CD14-positive monocyte (primary cell): ENCODE measurements around the gene URAD. TPM values are rescaled to one million over a fixed set of nuclear protein-coding genes. Genes with fewer than 3 reads are reported as not detected.

Experiments
- DNase-seq, 3 donors: peaks; one replicate each; pipeline ENCODE4 v3.0.0-alpha.2; 2011 to 2022
- H2AFZ ChIP-seq: 2 replicates; pipeline ENCODE4 v1.6.0; 2012; ENCODE audit warnings: mild to moderate bottlenecking, low read depth, low read length, inconsistent platforms; ENCODE audit not compliant: insufficient read depth, poor library complexity, severe bottlenecking
- H3K27ac ChIP-seq, 2 donors: 1 replicate in 1 of 2; 2 replicates in 1 of 2; pipeline ENCODE4 v1.5.1; 2012 to 2013; ENCODE audit warnings: low read length in 2 of 2, control low read depth in 1 of 2, inconsistent platforms in 1 of 2, low read depth in 1 of 2, mild to moderate bottlenecking in 1 of 2
- H3K27me3 ChIP-seq, 2 donors: one replicate each; pipeline versions ENCODE4 v1.6.0 to v1.6.1; 2011 to 2013; ENCODE audit warnings: low read length in 2 of 2; ENCODE audit not compliant: control insufficient read depth in 2 of 2, insufficient read depth in 2 of 2
- H3K36me3 ChIP-seq, 2 donors: replicated peaks in 1 of 2; 1 replicate in 1 of 2; 2 replicates in 1 of 2; pipeline versions ENCODE4 v1.5.1 to v1.6.1; 2012 to 2013; ENCODE audit warnings: low read length in 2 of 2, control low read depth in 1 of 2, inconsistent platforms in 1 of 2, mild to moderate bottlenecking in 1 of 2; ENCODE audit not compliant: insufficient read depth in 2 of 2, control insufficient read depth in 1 of 2
- H3K4me1 ChIP-seq, 2 donors: 1 replicate in 1 of 2; 2 replicates in 1 of 2; pipeline versions ENCODE4 v1.5.1 to v1.6.1; 2012 to 2013; ENCODE audit warnings: low read length in 2 of 2, control low read depth in 1 of 2, inconsistent platforms in 1 of 2, mild to moderate bottlenecking in 1 of 2, moderate library complexity in 1 of 2; ENCODE audit not compliant: insufficient read depth in 2 of 2, control insufficient read depth in 1 of 2
- H3K4me2 ChIP-seq: replicated peaks from 2 replicates; pipeline ENCODE3; 2012; ENCODE audit warnings: low read length, moderate library complexity, mild to moderate bottlenecking; ENCODE audit not compliant: poor library complexity, severe bottlenecking; ENCODE audit errors: extremely low read depth
- H3K4me3 ChIP-seq, 3 experiments: fragments of 200-600 bp in 1 of 3; sonication (generic) in 1 of 3; replicated peaks in 1 of 3; 1 replicate in 2 of 3; 2 replicates in 1 of 3; pipeline ENCODE4 v1.5.1; 2011 to 2013; ENCODE audit warnings: low read length in 3 of 3, mild to moderate bottlenecking in 3 of 3, control low read depth in 2 of 3, low read depth in 2 of 3, inconsistent platforms in 1 of 3, moderate library complexity in 1 of 3
- H3K79me2 ChIP-seq: 2 replicates; pipeline ENCODE4 v1.6.0; 2012; ENCODE audit warnings: mild to moderate bottlenecking, control low read depth, inconsistent platforms, low read length, moderate library complexity; ENCODE audit not compliant: insufficient read depth
- H3K9ac ChIP-seq: 2 replicates; pipeline ENCODE4 v1.6.0; 2017; ENCODE audit warnings: low read length, mild to moderate bottlenecking; ENCODE audit not compliant: insufficient read depth, poor library complexity, severe bottlenecking
- H3K9me3 ChIP-seq, 2 donors: replicated peaks in 1 of 2; 1 replicate in 1 of 2; 2 replicates in 1 of 2; pipeline versions ENCODE4 v1.5.1 to v1.6.1; 2012 to 2013; ENCODE audit warnings: low read length in 2 of 2, control low read depth in 1 of 2; ENCODE audit not compliant: control insufficient read depth in 1 of 2, insufficient read depth in 1 of 2
- H4K20me1 ChIP-seq: 2 replicates; pipeline ENCODE4 v1.6.0; 2012; ENCODE audit warnings: mild to moderate bottlenecking, low read length, control low read depth, moderate library complexity; ENCODE audit not compliant: insufficient read depth
- H3K27ac Mint-ChIP-seq, 7 donors: one replicate each; pipeline ENCODE4 v1.8.0; 2020; ENCODE audit warnings: mild to moderate bottlenecking in 7 of 7, mixed read lengths in 7 of 7, moderate library complexity in 6 of 7, inconsistent platforms in 2 of 7
- H3K27me3 Mint-ChIP-seq, 3 donors: one replicate each; pipeline ENCODE4 v1.8.0; 2021 to 2022; ENCODE audit warnings: low read depth in 3 of 3, mild to moderate bottlenecking in 3 of 3, mixed read lengths in 3 of 3, moderate library complexity in 3 of 3, inconsistent platforms in 1 of 3
- H3K36me3 Mint-ChIP-seq, 2 donors: one replicate each; pipeline ENCODE4 v1.8.0; 2020; ENCODE audit warnings: mixed read lengths in 2 of 2, inconsistent platforms in 1 of 2, mild to moderate bottlenecking in 1 of 2
- H3K4me1 Mint-ChIP-seq: one replicate; pipeline ENCODE4 v1.8.0; 2020; ENCODE audit warnings: mild to moderate bottlenecking, mixed read lengths
- H3K4me3 Mint-ChIP-seq, 2 donors: one replicate each; pipeline ENCODE4 v1.8.0; 2020; ENCODE audit warnings: mild to moderate bottlenecking in 2 of 2, mixed read lengths in 2 of 2, moderate library complexity in 1 of 2
- H3K9me3 Mint-ChIP-seq, 7 donors: one replicate each; pipeline ENCODE4 v1.8.0; 2020 to 2022; ENCODE audit warnings: mixed read lengths in 7 of 7, mild to moderate bottlenecking in 6 of 7, moderate library complexity in 6 of 7, inconsistent platforms in 2 of 7
- CTCF ChIP-seq: fragments of 200-600 bp; IDR thresholded peaks from one replicate; pipeline ENCODE4 v1.8.0; 2022; ENCODE audit warnings: antibody characterized with exemption, mild to moderate bottlenecking
- WGBS: methylation state at CpG from one replicate; pipeline ENCODE4 v1.1.5; 2013; ENCODE audit warnings: missing lambda C conversion rate; ENCODE audit not compliant: insufficient coverage; 5-methylcytosine and 5-hydroxymethylcytosine counted together
- intact Hi-C, 2 donors: fragments of 100-400 bp; cut with micrococcal nuclease; formaldehyde crosslinking; loops; one replicate each; pipeline versions ENCODE4 v1.15.0 to v1.15.1; 2023
- polyA minus RNA-seq: library from RNA; depleted of rRNA, polyadenylated mRNA; stranded (reverse); fragments of >200 nt; gene quantifications from 2 replicates; pipeline ENCODE4 v1.2.3, GENCODE V29; 2012
- polyA plus RNA-seq, 3 donors: library from polyadenylated mRNA; depleted of rRNA in 1 of 3; unstranded in 2 of 3; stranded (reverse) in 1 of 3; fragments of 300-500 nt in 2 of 3; fragments of >200 nt in 1 of 3; fragmentation: Illumina TruSeq in 2 of 3; gene quantifications; 1 replicate in 2 of 3; 2 replicates in 1 of 3; pipeline ENCODE4 v1.2.3, GENCODE V29; 2012 to 2021
- total RNA-seq, 12 experiments: library from RNA in 1 of 12; stranded (reverse) in 1 of 12; fragments of 120-200 nt in 1 of 12; gene quantifications; one replicate each; pipeline ENCODE4 v1.2.4 and lab custom pipeline; 2013 to 2026; ENCODE audit warnings: mixed read lengths in 6 of 12, inconsistent platforms in 1 of 12

Gene URAD
- total RNA-seq (2013) = not detected
- polyA plus RNA-seq (under 1 TPM in 1 of 3 donors, not detected in 2; 0.12 TPM), polyA minus RNA-seq (not detected in 2 replicates), total RNA-seq (lab: John Stamatoyannopoulos, UW) (0 to 0.21 (median 0.07) reads per million in 11 experiments)

- Mint-ChIP-seq H3K4me3 (no peak within 1 kb of the TSS), H3K9me3 (no peaks in the 10 kb centered on the region), H3K27ac (no peak within 1 kb of the TSS), H3K4me1 (no peaks in the 10 kb centered on the region), H3K36me3 (no peaks in the 10 kb centered on the region), H3K27me3 (peaks cover 5 to 8% (median 8%) of the 10 kb centered on the region in 3 donors)
- peaks cover 0 to 2% of the 10 kb centered on the region in 2 donors for H3K27me3 ChIP-seq
- no peak for DNase-seq
- no peaks in the 10 kb centered on the region for H4K20me1 ChIP-seq
- H3K4me1 ChIP-seq = no peaks in the 10 kb centered on the region
- no peaks in the 10 kb centered on the region for H3K79me2 ChIP-seq
- no peaks in the 10 kb centered on the region for H3K36me3 ChIP-seq
- H3K4me2 ChIP-seq = no peak within 1 kb of the TSS
- no peak within 1 kb of the TSS for H3K4me3 ChIP-seq
- TF ChIP-seq CTCF = no peak
- no peak within 1 kb of the TSS for H2AFZ ChIP-seq
- no peaks in the 10 kb centered on the region for H3K9me3 ChIP-seq
- WGBS = 78% methylated on average over 11 of the region's 11 CpGs
- intact Hi-C loops = loop anchor here in 1 of 2 donors (5.0 to 10.0 kb wide), 2 partner anchors 616 to 1004 kb away; no protein-coding TSS in a partner anchor
- no peak within 1 kb of the TSS for H3K27ac ChIP-seq
- no peak within 1 kb of the TSS for H3K9ac ChIP-seq
These were observed at the start of gene URAD for GRCh38 chr13:27988520-27988919. Gene URAD, minus strand, starts transcription at chr13:27988693. Its CDS starts 56 bp downstream, at chr13:27988637.

- H3K4me1 Mint-ChIP-seq = peaks cover 53% of the 10 kb centered on the region
- no peak for TF ChIP-seq CTCF
- peaks cover 6 to 26% of the 10 kb centered on the region in 2 donors for H3K36me3 Mint-ChIP-seq
- H3K9me3 Mint-ChIP-seq = no peaks in the 10 kb centered on the region
- Histone ChIP-seq H4K20me1 (no peaks in the 10 kb centered on the region), H3K4me1 (peaks cover 44 to 60% of the 10 kb centered on the region in 2 donors), H2AFZ (peak overlapping the region; percentile 78), H3K36me3 (peaks cover 0 to 6% of the 10 kb centered on the region in 2 donors), H3K27ac (peak overlapping the region in 1 of 2 donors; percentile 57), H3K9me3 (no peaks in the 10 kb centered on the region), H3K9ac (no peak overlapping the region), H3K79me2 (no peaks in the 10 kb centered on the region), H3K27me3 (no peaks in the 10 kb centered on the region), H3K4me2 (peak overlapping the region; percentile 38), H3K4me3 (peak overlapping the region in 1 of 3 experiments; percentile 28)
- no peak overlapping the region for H3K4me3 Mint-ChIP-seq
- peak overlapping the region in 4 of 7 donors; percentile 28 to 71 (median 49) for H3K27ac Mint-ChIP-seq
- H3K27me3 Mint-ChIP-seq = no peaks in the 10 kb centered on the region
- DNase-seq = peak; percentile 34 to 83 (median 54)
- intact Hi-C loops = loop anchor here in 1 of 2 donors (10.0 kb wide), 1 partner anchor 97 kb away; the partner anchor contains the start of gene PAN3
- WGBS = no CpG with 5 or more reads among the region's 2 CpGs
These were observed 48.9 kb upstream of the URAD start for GRCh38 chr13:28037399-28037798.
